Right lobe of liver (tissue), 4 donors: Measurements from ENCODE around the gene ATP13A2.

Experiments used
- CTCF ChIP-seq, 4 donors: fragments of 200-600 bp in 3 of 4; fragments of 450-650 bp in 1 of 4; IDR thresholded peaks; one replicate each; pipeline versions ENCODE4 v1.5.1 to v1.8.0; 2016 to 2022; ENCODE audit warnings: antibody characterized with exemption in 4 of 4, mild to moderate bottlenecking in 2 of 4
- POLR2A ChIP-seq: fragments of 450-650 bp; IDR thresholded peaks from one replicate; pipeline ENCODE4 v1.6.1; 2017; ENCODE audit warnings: antibody characterized with exemption, mild to moderate bottlenecking
- donor health status: DM: no; HTN: no; CAD: no.
- donor health status: DM: no; HTN: no; CAD: no.
- donor health status: DM: no; HTN: yes; CAD: no.

- no peak for TF ChIP-seq POLR2A
- no peak for TF ChIP-seq CTCF (IDR thresholded peaks at IDR 0.05)
Observed at GRCh38 chr1:16991571-16991970, 20.2 kb downstream of the ATP13A2 start.
